DLD1 (cell line): ENCODE results near the gene ZNF84.

Source experiments
- in situ Hi-C: cut with HindIII; loops from 2 replicates; pipeline ENCODE4 v1.10.0; 2017; ENCODE audit warnings: low sequenced_read_pairs

ZNF84 gene

DNA sequence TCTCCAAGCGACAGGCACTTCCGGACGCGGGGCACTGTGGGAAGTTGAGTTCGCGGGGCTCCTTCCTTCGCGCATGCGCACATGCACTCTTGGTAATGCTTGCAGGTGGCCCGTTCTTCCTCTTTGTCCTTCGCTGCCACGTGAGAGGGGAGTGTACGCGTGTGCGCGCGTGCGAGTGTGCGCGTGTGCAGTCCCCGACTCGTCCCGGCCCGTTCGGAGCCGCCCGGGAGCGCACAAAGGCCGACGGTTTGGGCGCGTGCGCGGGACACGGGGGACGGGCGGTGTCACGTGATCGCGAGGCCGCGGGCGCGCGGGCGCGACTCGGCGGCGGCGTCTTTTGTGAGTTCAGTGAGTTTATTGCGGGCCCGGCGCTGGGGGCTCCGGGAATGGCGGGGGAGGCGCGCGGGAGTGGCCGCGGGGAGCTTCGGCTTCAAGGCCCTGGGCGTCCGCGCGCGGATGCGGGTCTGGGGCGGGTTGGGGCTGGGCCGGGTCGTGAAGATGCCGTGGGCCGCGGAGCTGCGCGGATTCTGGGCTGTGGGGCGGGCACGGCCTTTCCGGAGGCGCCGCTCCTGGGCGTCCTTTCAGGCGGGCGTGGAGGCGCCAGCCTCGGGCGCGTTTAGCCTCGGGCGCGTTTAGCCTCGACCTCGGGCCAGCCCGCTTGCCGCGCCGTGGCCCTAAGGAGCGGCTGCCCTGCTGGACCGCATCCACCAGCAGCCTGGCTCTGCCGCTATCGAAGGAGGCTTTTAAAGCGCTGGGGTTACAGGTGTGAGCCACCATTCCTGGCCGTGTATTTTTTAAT is at the start of gene ZNF84:
Gene ZNF84 (plus strand): TSS at position 303 of the 799 bp plus-strand sequence. CDS start 3,959 bp downstream, outside the sequence.
- in situ Hi-C loops = no loop called here

DNA sequence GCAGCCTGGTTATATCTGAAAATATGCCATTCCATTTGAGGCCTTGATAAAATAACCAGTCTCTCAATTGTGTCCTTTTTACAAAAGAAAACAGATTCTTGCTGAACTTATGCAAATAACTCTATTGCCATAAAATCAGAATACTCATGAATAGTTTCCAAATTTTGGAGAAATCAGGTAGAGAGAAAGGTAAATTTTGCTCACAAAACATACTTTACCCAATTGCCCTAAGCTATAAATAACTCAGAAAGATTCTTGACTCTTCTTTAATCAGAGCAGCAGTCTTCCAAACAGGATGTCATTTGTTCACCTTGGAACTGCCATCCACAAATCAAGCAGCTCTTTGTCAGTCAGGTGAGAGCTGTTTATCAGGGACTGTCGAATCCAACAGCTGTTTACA is 38.6 kb upstream of the ZNF84 start:
- in situ Hi-C loops = no loop called here

DNA sequence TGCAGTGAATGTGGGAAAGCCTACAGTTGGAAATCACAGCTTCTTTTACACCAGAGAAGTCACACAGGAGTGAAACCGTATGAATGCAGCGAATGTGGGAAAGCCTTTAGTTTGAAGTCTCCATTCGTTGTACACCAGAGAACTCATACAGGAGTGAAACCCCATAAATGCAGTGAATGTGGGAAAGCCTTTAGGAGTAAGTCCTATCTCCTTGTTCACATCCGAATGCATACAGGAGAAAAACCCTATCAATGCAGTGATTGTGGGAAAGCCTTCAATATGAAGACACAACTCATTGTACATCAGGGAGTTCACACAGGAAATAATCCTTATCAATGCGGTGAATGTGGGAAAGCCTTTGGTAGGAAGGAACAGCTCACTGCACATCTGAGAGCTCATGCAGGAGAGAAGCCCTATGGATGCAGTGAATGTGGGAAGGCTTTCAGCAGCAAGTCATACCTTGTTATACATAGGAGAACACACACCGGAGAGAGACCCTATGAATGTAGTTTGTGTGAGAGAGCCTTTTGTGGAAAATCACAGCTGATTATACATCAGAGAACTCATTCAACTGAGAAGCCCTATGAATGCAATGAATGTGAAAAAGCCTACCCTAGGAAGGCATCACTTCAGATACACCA is 26.5 kb upstream of the ZNF84 start:
- in situ Hi-C loops = no loop called here

DNA sequence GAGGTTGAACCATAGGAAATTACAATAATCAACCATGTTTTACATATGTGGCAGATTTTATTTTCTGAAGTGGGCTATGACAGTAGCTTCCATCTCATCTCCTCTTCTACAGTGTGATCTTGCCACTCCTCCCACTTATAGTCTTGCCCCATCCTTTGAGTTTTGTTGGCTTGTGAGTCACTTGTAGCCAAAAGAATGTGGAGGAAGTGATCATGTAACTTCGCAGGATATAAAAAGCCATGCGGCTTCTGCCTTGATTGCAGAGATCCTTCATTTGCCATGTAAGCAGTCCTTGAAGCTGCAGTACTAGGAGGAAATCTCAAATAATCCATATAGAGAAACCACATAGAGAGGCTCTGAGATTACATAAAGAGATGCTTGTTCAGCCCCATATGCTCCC is 13.7 kb upstream of the ZNF84 start:
- in situ Hi-C loops = no loop called here

DNA sequence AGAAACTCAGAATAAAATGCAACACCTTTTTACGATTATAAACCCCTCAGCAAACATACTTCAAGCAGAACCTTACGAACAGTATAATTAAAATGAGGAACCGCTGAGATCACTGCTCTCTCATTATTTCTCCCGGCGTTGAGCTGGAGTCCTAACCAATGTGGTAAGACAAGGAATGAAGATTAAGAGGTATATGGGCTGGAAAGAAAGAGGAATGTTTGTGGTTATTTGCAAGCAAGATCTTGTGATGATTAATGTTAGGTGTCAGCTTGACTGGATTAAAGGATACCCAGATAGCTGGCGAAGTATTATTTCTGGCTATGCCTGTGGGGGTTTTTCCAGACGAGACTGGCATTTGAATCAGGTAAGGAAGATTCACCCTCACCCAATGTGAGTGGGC is 10.3 kb upstream of the ZNF84 start:
- in situ Hi-C loops = no loop called here

DNA sequence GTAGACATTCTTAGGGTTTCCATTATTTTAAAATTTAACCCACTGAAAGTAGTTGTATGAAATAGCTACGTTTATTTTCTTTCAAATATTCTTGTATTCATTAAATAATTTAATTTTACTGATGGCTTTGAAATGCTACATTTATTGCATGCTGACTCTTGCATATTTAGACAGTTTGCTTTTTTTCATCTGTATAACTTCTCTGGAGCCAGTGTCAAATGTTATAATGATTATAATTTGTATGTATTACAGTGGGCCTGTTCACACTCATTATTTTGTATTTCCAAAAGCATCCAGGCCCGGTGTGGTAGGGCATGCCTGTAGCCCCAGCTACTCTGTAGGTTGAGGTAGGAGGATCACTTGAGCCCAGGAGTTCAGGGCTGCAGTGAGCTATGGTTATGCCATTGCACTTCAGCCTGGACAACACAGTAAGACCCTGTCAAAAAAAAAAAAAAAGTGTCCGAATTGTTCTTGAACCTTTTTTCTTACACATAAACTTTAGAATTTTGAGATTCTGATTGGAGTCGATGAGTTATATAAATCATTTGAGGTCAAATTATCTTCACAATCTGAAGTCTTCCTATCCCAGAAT is 905 bp downstream of the ZNF84 start:
- in situ Hi-C loops = no loop called here

DNA sequence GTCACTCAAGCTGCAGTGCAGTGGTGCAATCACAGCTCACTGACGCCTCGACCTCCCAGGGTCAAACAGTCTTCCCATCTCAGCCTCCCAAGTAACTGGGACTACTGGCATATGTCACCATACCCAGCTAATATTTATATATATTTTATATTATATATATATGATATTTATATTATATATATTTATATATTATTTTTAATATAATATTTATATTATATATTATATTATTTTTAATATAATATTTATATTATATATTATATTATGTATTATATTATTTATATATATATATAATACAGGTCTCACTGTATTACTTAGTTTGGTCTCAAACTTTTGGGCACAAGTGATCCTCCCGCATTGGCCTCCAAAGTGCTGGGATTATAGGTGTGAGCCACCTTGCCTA is 9.4 kb downstream of the ZNF84 start:
- in situ Hi-C loops = no loop called here

DNA sequence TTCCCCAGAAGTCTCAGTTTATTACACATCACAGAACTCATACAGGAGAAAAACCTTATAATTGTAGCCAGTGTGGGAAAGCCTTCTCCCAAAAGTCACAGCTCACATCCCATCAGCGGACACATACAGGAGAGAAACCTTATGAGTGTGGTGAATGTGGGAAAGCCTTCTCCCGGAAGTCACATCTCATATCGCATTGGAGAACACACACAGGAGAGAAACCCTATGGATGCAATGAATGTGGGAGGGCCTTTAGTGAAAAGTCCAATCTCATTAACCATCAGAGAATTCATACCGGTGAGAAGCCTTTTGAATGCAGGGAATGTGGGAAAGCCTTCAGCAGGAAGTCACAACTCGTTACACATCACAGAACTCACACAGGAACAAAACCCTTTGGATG is 20.1 kb downstream of the ZNF84 start:
- in situ Hi-C loops = no loop called here

DNA sequence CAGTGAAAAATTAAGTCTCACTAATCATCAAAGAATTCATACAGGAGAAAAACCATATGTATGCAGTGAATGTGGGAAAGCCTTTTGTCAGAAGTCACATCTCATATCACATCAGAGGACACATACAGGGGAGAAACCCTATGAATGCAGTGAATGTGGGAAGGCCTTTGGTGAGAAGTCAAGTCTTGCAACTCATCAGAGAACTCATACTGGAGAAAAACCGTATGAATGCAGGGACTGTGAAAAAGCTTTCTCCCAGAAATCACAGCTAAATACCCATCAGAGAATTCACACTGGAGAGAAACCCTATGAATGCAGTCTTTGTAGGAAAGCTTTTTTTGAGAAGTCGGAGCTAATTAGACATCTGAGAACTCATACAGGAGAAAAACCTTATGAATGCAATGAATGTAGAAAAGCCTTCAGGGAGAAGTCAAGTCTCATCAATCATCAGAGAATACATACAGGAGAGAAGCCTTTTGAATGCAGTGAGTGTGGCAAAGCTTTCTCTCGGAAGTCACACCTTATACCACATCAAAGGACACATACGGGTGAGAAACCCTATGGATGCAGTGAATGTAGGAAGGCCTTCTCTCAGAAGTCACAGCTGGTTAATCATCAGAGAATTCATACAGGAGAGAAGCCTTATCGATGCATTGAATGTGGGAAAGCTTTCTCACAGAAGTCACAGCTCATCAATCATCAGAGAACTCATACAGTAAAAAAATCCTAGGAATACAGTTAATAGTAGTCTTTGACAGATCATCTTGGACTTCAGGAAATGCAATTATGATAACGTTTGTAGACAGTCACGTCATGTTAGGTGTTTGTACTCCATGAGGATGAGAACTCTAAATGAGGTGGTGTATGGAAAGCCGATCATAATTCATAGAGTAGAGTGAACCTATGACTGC is 21.1 kb downstream of the ZNF84 start:
- in situ Hi-C loops = no loop called here

DNA sequence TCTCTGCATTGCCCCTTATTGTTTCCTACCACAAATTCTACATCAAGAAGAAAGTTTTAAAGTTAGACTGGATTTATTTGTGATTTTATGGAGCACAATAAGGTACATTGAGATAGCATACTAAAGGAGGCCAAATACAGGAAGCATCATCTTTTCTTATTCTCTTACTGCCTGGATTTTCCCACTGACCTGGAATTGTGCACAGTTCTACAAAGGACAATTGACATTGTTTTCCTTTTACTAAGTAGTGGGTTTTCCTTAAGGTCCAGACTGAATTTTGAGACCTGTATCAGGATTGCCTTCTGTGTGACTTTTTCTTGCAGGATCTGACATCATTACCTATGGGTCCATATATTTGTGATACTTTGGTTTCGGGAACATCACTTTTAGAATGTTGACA is 24.6 kb downstream of the ZNF84 start:
- in situ Hi-C loops = no loop called here

DNA sequence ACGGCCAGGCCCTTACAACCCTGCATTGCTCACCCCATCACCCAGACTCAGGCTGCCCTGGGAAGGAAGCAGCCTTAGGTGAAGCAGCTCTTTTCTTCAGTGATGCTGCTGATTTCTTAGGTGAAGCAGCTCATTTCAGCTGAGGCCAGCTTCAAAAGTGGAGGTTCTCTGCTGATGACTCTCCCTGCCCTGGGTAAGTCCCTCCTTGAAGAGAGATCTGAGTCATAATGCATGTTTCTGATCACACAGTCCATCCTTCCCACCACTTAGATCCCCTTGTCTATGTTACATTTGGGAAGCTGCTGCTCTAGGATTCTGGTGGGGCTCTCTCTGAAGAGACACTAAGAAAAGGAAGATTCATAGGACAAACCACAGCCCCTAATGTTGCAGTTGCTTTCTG is 26.2 kb downstream of the ZNF84 start:
- in situ Hi-C loops = no loop called here

DNA sequence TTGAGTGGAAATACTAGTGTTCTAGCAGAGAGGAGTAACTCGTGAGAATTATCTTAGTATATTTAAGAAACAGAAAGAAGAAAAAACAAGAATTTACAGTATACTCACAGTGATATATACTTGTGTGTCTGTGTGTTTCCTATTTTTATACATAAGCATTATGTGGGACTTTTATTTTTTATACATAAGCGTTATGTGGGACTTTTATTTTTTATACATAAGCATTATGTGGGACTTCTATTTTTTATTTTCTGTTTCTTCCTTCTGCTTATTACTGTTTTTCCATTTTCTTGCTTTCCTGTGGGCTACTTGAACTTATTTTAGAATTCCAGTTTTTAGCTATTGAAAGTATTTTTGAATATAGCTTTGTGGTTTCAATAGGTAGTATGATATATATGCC is 36.5 kb downstream of the ZNF84 start:
- in situ Hi-C loops = no loop called here

DNA sequence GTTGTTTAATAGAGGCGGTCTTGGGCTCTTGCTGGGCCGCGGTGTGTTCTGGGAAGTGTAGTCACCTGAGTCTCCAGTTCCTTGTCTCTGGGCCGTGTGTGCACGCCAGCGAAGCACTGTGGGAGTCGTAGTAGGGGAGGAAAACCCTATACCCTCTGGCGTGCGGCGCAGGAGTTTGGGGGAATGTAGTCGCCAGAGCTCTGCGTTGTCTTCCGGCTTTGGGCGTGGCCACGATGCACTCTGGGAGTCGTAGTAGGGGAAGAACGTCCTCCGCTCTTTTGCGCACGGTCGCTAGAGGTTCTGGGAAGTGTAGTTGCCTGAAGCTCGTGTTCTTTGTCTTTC is 42.7 kb downstream of the ZNF84 start:
- in situ Hi-C loops = no loop called here

DNA sequence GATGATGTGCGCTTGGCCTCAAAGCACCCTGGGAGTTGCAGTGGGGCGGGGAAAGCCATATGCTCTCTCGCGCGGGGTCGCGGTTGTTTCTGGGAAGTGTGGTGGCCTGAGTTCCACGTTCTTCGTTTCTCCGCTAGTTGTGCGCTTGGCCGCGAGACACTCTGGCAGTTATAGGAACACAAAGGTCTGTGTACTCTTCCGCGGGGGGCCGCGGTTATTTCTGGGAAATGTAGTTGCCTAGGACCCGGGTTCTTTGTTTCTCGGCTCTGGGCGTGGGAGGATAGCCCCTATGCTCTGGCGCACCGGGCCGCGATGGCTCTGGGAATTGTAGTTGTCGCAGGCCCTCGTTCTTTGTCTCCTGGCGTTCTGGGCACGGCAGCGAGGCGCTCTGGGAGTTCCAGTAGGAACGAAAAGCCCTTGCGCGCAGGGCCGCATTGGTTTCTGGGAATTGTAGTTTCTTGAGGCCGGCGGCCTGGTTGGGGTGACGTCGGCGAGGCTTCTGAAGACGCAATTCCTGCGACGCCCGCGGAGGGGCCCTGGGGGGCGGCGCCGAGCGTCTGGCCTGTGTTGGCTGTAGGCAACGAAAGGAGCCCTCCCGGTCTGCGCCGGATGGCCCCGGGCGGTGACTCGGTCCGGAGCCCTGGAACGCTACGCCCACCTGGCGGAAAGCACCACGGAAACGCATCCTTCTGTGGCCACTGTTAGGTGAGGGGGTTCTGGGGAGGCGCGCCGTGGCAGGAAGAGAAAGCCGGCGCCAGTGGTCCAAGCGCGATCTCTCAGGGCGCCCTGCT is 43.3 kb downstream of the ZNF84 start, which contains the start of gene ZNF140:
Gene ZNF140 (plus strand): TSS at position 556 of the 791 bp plus-strand sequence. CDS start 398 bp downstream, outside the sequence.
- in situ Hi-C loops = no loop called here

DNA sequence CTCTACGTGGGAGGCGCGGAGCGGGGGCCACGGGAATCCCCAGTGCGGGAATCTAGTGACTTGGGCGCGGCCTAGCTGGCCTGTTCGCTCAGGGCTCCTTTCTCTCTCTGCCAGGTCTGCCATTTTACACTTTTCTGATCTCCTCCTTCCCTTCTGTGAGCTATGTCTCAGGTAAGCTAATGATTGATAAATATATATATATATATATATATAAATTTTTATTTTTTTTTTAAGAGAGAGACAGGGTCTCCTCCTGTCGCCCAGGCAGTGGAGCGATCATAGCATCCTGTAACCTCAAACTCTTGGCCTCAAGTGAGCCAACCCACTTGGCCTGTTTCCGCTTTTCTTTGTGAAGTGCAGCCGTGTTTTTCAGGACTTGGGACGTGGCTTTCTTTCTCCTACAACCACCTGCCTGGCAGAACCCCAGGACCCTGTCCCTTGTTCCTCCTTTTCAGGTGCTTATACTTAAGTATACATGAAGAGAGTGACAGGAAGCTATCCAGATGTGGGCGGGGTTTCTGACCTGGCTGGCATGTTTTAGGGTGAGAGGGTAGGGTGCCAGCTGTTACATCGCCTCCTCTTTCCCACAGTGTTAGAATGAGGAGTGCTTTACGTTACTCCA is 44.0 kb downstream of the ZNF84 start:
- in situ Hi-C loops = no loop called here

DNA sequence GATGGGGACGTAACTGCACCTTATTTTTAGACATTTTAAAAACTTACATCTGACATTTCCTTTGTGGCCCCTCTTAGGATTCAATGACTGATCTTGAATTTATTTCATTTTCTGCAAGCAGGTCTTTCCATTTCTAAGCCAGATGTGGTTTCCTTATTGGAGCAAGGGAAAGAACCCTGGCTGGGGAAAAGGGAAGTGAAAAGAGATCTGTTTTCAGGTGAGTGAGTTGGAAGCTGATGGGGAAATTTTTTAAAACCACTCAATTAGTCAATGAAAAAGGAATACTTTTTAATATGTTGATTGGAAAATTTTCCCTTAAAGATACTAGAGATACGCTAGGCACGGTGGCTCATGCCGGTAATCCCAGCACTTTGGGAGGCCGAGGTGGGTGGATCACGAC is 46.0 kb downstream of the ZNF84 start:
- in situ Hi-C loops = no loop called here

DNA sequence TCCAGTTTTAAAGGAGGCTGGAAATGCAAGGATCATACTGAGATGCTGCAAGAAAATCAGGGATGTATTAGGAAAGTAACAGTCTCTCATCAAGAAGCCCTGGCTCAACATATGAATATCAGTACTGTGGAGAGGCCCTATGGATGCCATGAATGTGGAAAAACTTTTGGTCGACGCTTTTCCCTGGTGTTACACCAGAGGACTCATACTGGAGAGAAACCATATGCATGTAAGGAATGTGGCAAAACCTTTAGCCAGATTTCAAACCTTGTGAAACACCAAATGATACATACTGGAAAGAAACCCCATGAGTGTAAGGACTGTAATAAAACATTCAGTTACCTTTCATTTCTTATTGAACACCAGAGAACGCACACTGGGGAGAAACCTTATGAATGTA is 68.3 kb downstream of the ZNF84 start:
- in situ Hi-C loops = no loop called here

DNA sequence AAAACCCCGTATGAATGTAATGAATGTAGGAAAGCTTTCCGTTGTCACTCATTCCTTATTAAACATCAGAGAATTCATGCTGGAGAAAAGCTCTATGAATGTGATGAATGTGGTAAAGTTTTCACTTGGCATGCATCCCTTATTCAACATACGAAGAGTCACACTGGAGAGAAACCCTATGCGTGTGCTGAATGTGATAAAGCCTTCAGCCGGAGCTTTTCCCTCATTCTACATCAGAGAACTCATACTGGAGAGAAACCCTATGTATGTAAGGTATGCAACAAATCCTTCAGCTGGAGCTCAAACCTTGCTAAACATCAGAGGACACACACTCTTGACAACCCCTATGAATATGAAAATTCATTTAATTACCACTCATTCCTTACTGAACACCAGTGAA is 68.9 kb downstream of the ZNF84 start:
- in situ Hi-C loops = no loop called here

DNA sequence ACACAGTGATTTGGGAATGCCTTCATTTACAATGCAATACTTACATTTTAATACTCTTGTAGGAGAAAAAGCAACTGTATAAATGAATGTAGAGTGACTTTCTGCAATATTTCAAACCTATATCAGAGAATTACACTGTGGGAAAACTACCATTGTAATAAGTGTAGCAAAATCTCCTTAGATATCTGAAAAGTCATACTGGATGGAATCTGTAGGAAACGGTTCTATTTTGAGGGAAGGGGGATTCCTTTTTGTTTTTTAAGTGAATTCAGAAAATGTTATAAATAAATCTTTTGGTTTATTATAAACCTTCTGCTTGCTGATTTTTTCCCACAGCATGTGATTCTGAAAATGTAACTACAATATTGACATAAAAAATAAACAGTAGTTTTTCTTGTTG is 69.8 kb downstream of the ZNF84 start:
- in situ Hi-C loops = no loop called here

DNA sequence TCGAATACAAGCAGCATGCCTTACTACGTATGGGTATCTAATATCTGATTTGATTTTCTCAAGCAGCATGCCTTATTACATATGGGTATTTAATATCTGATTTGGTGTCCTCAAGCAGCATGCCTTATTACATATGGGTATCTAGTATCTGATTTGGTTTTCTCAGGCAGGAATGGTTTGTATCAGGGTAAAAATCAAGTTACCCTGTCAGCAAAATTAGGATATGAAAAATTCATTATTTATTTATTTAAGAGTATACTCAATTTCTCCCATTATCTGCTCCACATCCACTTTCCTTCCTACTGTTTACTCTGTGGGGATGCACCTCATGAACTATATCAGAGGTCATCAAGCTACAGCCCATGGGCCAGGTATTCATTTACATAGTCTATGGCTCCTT is 70.8 kb downstream of the ZNF84 start:
- in situ Hi-C loops = no loop called here
